ENCODE data around the gene UQCR10.
"Not testable (repeated sequence)": the region's sequence is repeated elsewhere in the genome, so short reads cannot be mapped to it uniquely, and the experiment has no call there.

UQCR10 gene

GRCh38 chr22:29750559-29751538 lies 16.3 kb upstream of the UQCR10 start:
- ATAC-seq = peak; percentile 48
- Mint-ChIP-seq H3K9me3 (no peaks in the 10 kb centered on the region), H3K4me3 (no peak overlapping the region)

DNA sequence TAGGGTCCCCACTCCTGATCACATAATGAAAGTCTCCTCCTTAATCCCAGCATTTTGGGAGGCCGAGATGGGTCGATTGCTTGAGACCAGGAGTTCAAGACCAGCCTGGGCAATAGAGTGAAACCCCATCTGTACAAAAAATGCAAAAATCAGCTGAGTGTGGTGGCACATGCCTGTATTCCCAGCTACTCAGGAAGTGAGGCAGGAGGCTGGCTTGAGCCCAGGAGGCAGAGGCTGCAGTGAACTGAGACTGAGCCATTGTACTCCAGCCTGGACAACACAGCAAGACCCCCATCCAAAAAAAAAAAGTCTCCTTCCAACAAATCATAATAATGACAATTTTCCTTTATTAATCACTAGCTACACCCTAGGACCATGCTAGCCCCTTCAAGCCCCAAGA lies 15.5 kb upstream of the UQCR10 start:
- ATAC-seq (no peak), DNase-seq (no peak)
- H3K27ac Mint-ChIP-seq = no peak overlapping the region
- H3K4me1 Mint-ChIP-seq = peaks cover 20% of the 10 kb centered on the region
- H3K9me3 Mint-ChIP-seq = no peaks in the 10 kb centered on the region
- H3K4me3 Mint-ChIP-seq = no peak overlapping the region
- H3K27me3 Mint-ChIP-seq = no peaks in the 10 kb centered on the region

More at GRCh38 chr22:29750559-29751538, 16.3 kb upstream of the UQCR10 start:
- Mint-ChIP-seq H3K27me3 (no peaks in the 10 kb centered on the region), H3K4me1 (peaks cover 20% of the 10 kb centered on the region), H3K27ac (peak overlapping the region; percentile 86 to 88)
- no peak for DNase-seq

- Mint-ChIP-seq H3K27ac (peak overlapping the region in 1 of 2 donors; percentile 67), H3K27me3 (no peaks in the 10 kb centered on the region), H3K9me3 (no peaks in the 10 kb centered on the region), H3K4me1 (peaks cover 20% of the 10 kb centered on the region), H3K4me3 (no peak overlapping the region)
- no peak for ATAC-seq
- DNase-seq = no peak
Measured at GRCh38 chr22:29753808-29754657, 13.1 kb upstream of the UQCR10 start.

DNA sequence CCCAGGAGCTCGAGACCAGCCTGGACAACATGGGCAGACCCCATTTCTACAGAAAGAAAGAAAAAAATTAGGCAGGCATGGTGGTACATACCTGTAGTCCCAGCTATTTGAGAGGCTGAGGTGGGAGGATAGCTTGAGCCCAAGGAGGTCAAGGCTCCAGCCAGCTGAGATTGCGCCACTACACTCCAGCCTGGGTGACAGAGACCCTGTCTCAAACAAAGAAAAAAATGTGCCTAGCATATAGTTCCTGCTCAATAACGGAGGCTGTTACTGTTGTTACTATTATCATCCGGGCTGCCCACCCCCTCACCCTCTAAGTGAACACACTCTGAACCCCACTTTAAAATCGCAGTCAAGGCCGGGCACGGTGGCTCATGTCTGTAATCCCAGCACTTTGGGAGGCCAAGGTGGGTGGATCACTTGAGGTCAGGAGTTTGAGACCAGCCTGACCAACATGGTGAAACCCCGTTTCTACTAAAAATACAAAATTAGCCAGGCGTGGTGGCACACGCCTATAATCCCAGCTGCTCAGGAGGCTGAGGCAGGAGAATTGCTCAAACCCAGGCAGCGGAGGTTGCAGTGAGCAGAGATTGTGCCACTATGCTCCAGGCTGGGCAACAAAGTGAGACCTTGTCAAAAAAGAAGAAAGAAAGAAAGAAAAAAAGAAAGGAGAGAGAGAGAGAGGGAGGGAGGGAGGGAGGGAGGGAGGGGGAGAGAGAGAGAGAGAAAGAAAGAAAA lies 12.3 kb upstream of the UQCR10 start:
- H3K27me3 Mint-ChIP-seq, H3K4me3 Mint-ChIP-seq, DNase-seq, H3K9me3 Mint-ChIP-seq, ATAC-seq: not testable (repeated sequence)
- H3K4me1 Mint-ChIP-seq = peaks cover 20% of the 10 kb centered on the region
- H3K27ac Mint-ChIP-seq = peak overlapping the region in 1 of 2 donors; percentile 42

DNA sequence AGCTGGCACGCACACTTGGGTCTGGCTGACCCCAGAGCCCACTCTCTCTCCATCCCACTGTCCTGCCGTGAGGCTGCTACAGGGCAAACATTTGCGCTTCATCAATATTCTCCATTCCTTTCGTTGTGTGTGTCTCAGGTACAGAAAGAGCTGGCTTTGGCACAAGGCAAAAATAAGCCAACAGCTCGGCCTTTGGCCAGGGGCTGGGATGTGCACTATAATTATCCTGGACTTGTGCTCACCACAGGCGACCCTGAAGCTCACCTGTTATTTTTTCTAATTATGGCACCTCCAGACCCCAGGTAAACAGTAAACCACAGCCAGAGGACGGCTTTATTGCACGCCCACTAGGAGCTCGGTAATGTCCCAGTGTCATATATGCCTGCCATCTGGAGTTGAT lies 11.3 kb upstream of the UQCR10 start:
- ATAC-seq (no peak), DNase-seq (no peak)
- Mint-ChIP-seq H3K27ac (no peak overlapping the region), H3K27me3 (no peaks in the 10 kb centered on the region), H3K4me1 (peaks cover 11% of the 10 kb centered on the region), H3K4me3 (no peak overlapping the region), H3K9me3 (no peaks in the 10 kb centered on the region)

DNA sequence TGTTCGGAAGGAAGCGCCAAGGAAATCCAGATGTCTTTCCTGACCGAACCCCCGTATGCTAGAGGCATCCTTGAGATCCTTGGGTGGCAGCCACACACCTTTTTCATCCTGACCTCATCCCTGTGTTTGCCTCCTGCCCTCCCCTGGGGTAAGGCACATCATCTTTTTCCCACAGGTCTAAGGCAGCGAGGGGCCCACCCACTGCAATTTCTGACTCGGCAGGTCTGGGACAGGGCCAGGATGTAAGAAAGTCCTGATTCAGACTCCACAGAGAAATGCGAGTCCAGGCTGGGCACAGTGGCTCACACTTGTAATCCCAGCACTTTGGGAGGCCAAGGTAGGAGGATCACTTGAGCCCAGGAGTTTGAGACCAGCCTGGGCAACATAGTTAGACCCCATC lies 10.8 kb upstream of the UQCR10 start:
- peaks cover 7% of the 10 kb centered on the region for H3K4me1 Mint-ChIP-seq
- H3K27me3 Mint-ChIP-seq = no peaks in the 10 kb centered on the region
- no peak overlapping the region for H3K27ac Mint-ChIP-seq
- no peaks in the 10 kb centered on the region for H3K9me3 Mint-ChIP-seq
- H3K4me3 Mint-ChIP-seq = no peak overlapping the region
- no peak for ATAC-seq
- DNase-seq = no peak

DNA sequence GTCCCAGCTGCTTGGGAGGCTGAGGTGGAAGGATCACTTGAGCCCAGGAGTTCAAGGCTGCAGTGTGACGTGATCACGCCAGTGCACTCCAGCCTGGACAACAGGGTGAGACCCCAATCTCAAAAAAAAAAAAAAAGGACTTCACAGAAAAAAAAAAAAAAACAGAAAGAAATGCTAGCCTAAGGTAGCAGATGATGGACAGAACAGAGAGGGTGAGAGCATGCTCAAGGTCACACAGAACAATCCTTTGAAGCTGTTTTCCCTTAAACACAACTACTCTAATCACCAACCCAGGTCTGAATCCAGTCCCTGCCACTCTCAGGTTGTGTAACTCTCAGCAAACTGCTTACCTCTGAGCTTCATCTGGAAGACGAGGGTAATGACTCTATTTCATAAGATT lies 10.1 kb upstream of the UQCR10 start:
- Mint-ChIP-seq H3K4me1 (peaks cover under 1% of the 10 kb centered on the region), H3K27ac (no peak overlapping the region), H3K9me3 (no peaks in the 10 kb centered on the region), H3K27me3 (no peaks in the 10 kb centered on the region), H3K4me3 (no peak overlapping the region)
- no peak for DNase-seq
- no peak for ATAC-seq

DNA sequence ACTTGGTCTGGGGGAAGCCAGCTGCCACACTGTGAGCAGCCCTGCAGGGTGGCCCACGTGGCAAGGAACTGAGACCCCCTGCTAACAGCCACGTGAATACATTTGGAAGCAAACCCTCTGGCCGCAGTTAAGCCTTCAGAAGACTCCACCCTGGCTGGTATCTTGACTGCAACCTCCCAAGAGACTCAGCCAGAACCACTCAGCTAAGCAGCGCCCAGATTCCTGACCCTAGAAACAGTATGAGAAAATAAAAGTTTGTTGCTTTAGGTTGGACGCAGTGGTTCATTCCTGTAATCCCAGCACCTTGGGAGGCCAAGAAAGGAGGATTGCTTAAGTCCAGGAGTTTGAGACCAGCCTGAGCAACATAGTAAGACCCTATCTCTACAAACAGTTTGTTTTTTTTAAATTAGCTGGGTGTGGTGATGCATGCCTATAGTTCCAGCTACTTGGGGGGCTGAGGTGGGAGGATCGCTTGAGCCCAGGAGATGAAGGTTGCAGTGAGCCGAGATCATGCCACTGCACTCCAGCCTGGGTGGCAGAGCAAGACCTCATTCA lies 9.0 kb upstream of the UQCR10 start:
- H3K27ac Mint-ChIP-seq = no peak overlapping the region
- ATAC-seq = no peak
- DNase-seq = no peak

GRCh38 chr22:29758959-29759358 lies 8.2 kb upstream of the UQCR10 start:
- no peak for ATAC-seq
- H3K27me3 Mint-ChIP-seq = no peaks in the 10 kb centered on the region
- no peaks in the 10 kb centered on the region for H3K4me1 Mint-ChIP-seq
- H3K4me3 Mint-ChIP-seq = no peak overlapping the region
- no peak for DNase-seq
- no peaks in the 10 kb centered on the region for H3K9me3 Mint-ChIP-seq
- H3K27ac Mint-ChIP-seq = no peak overlapping the region

More for the DNA sequence above, 9.0 kb upstream of the UQCR10 start:
- Mint-ChIP-seq H3K4me1 (no peaks in the 10 kb centered on the region), H3K4me3 (no peak overlapping the region), H3K9me3 (no peaks in the 10 kb centered on the region), H3K27me3 (no peaks in the 10 kb centered on the region)

DNA sequence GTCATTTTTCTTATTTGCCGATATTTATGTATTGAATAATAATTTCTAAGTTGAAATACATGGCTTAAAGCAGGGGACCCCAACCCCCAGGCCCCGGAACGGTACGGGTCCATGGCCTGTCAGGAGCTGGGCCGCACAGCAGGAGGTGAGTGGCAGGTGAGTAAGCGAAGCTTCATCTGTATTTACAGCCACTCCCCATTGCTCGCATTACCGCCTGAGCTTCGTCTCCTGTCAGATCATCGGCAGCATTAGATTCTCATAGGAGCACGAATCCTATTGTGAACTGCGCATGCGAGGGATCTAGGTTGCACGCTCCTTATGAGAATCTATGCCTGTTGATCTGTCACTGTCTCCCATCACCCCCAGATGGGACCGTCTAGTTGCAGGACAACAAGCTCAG lies 4.9 kb upstream of the UQCR10 start:
- ATAC-seq (no peak), DNase-seq (no peak)
- Mint-ChIP-seq H3K4me3 (no peak overlapping the region), H3K27ac (no peak overlapping the region), H3K4me1 (peaks cover 26% of the 10 kb centered on the region), H3K27me3 (no peaks in the 10 kb centered on the region), H3K9me3 (no peaks in the 10 kb centered on the region)

DNA sequence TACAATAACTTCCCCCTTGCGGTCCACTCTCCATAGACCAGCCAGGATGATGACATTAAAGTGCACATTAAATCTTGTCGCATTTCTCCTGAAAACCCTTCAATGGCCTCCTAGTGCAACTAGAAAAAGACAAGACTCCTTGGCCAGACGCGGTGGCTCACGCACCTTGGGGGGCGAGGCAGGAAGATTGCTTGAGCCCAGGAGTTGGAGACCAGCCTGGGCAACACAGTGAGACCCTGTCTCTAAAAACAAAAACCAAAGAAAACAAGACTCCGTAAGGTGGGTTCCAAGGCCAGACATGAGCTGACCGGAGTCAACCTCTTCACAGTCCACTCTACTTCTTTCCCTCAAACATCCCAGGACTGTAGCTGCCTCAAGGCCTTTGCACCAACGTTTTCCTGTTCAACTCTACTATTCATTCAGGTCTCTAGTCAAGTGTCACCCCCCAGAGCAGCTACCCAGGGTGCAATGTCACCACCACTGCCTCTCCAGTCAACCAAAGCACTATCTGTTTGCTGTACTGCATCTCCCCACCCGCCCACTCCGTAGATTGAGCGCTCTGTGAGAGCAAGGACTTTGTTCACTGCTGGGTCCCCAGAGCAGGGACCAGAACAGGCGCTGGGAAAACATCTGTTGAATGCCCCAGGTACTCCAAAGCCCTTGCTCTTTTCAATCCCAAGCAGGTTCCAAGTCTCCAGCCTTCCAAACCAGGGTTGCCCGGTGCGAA lies 1.1 kb upstream of the UQCR10 start:
- H3K9me3 Mint-ChIP-seq = no peaks in the 10 kb centered on the region
- ATAC-seq (peak; percentile 50), DNase-seq (peak; percentile 27 to 32)
- no peaks in the 10 kb centered on the region for H3K27me3 Mint-ChIP-seq
- peak overlapping the region; percentile 100 for H3K4me3 Mint-ChIP-seq
- H3K27ac Mint-ChIP-seq = no peak overlapping the region
- H3K4me1 Mint-ChIP-seq = peaks cover 49% of the 10 kb centered on the region

- ATAC-seq = peak; percentile 96
- Mint-ChIP-seq H3K4me3 (peak within 1 kb of the TSS; percentile 100), H3K27ac (peak within 1 kb of the TSS; percentile 99 to 100), H3K4me1 (peaks cover 49% of the 10 kb centered on the region), H3K9me3 (no peaks in the 10 kb centered on the region), H3K27me3 (no peaks in the 10 kb centered on the region)
- DNase-seq = peak; percentile 86 to 92
Measured at GRCh38 chr22:29766632-29767170, 468 bp upstream of the UQCR10 start, which contains the start of gene ZMAT5. Gene ZMAT5 (minus strand): TSS chr22:29767007. CDS start chr22:29748544, 18,463 bp downstream.

DNA sequence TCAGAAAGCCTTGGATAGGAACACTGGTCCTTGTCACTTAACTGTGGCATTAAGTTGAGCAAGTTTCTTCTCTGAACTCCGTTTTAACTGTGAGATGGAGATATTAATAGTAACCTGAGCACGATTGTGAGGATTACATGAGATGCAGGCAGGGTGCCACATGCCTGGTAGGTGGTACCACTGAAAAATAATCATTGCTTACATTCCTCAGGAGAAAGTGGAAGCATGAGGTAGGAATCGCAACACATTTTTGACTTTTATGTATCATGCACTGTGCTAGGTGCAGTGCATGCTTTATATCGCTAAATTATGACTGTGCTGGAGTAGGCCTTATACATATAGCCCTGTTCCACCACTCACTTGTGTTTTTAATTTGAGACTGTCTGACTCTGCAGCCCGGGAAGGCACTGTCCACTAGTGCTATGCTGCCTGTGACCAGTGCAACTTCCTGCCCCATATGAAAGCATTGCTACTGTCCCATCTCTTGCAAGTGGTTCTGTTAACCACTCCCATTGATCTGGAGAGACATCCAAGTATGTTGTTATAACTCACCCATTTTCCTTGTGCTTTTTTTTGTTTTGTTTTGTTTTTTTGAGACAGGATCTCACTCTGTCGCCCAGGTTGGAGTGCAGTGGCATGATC lies 1.0 kb downstream of the UQCR10 start:
- Mint-ChIP-seq H3K9me3 (no peaks in the 10 kb centered on the region), H3K4me1 (peaks cover 49% of the 10 kb centered on the region), H3K27ac (peak overlapping the region; percentile 10 to 99), H3K27me3 (no peaks in the 10 kb centered on the region), H3K4me3 (peak overlapping the region; percentile 100)
- DNase-seq (no peak), ATAC-seq (no peak)
